HT1080 (cell line): Measurements from ENCODE around the gene ANKRD31. TPM values are rescaled to one million over a fixed set of nuclear protein-coding genes. Genes with fewer than 3 reads are reported as not detected.
"Not testable (repeated sequence)": the region's sequence is repeated elsewhere in the genome, so short reads cannot be mapped to it uniquely, and the experiment has no call there.

Experiments used
- DNase-seq: peaks from one replicate; pipeline ENCODE4 v3.0.0-alpha.2; 2015; ENCODE audit warnings: low read depth
- total RNA-seq: library from RNA; depleted of rRNA; stranded (reverse); fragments of >200 nt; shearing (Covaris generic); gene quantifications from 2 replicates; pipeline ENCODE4 v1.2.3, GENCODE V29; 2014

The ANKRD31 gene
- total RNA-seq, 1 experiment from 2014 or later: 0.08 TPM

- DNase-seq: no peak
Observed at GRCh38 chr5:75225506-75225905, 11.2 kb downstream of the ANKRD31 start.

GRCh38 chr5:75220787-75221186, 15.9 kb downstream of the ANKRD31 start:
- DNase-seq: not testable (repeated sequence)

- no peak for DNase-seq
Observed at GRCh38 chr5:75214928-75215327, 21.8 kb downstream of the ANKRD31 start.

GRCh38 chr5:75214409-75214808, 22.3 kb downstream of the ANKRD31 start:
- no peak for DNase-seq

GRCh38 chr5:75203604-75204003, 33.1 kb downstream of the ANKRD31 start:
- no peak for DNase-seq

- no peak for DNase-seq
Observed at GRCh38 chr5:75202935-75203334, 33.7 kb downstream of the ANKRD31 start.

- no peak for DNase-seq
Observed at GRCh38 chr5:75200776-75201175, 35.9 kb downstream of the ANKRD31 start.

GRCh38 chr5:75199946-75200345, 36.7 kb downstream of the ANKRD31 start:
- DNase-seq: no peak

- no peak for DNase-seq
Observed at GRCh38 chr5:75199071-75199470, 37.6 kb downstream of the ANKRD31 start.

- no peak for DNase-seq
Observed at GRCh38 chr5:75197745-75198144, 38.9 kb downstream of the ANKRD31 start.

GRCh38 chr5:75192804-75193203, 43.9 kb downstream of the ANKRD31 start:
- no peak for DNase-seq

- no peak for DNase-seq
Observed at GRCh38 chr5:75192264-75192663, 44.4 kb downstream of the ANKRD31 start.

GRCh38 chr5:75190227-75190626, 46.5 kb downstream of the ANKRD31 start:
- DNase-seq: no peak

- no peak for DNase-seq
Observed at GRCh38 chr5:75189353-75189752, 47.3 kb downstream of the ANKRD31 start.

GRCh38 chr5:75185763-75186162, 50.9 kb downstream of the ANKRD31 start:
- DNase-seq: no peak

GRCh38 chr5:75176009-75176408, 60.7 kb downstream of the ANKRD31 start:
- DNase-seq: not testable (repeated sequence)

- not testable (repeated sequence) for DNase-seq
Observed at GRCh38 chr5:75174872-75175271, 61.8 kb downstream of the ANKRD31 start.

- DNase-seq: no peak
Observed at GRCh38 chr5:75169516-75169915, 67.2 kb downstream of the ANKRD31 start.

- no peak for DNase-seq
Observed at GRCh38 chr5:75168026-75168735, 68.5 kb downstream of the ANKRD31 start.

GRCh38 chr5:75167345-75167744, 69.3 kb downstream of the ANKRD31 start:
- peak; percentile 20 for DNase-seq

GRCh38 chr5:75161508-75161907, 75.2 kb downstream of the ANKRD31 start:
- not testable (repeated sequence) for DNase-seq

- no peak for DNase-seq
Observed at GRCh38 chr5:75156585-75156984, 80.1 kb downstream of the ANKRD31 start.

- peak; percentile 10 for DNase-seq
Observed at GRCh38 chr5:75152860-75153259, 83.8 kb downstream of the ANKRD31 start.

- no peak for DNase-seq
Observed at GRCh38 chr5:75148051-75148450, 88.6 kb downstream of the ANKRD31 start.
